ENCODE measurements around the gene ARHGEF37. TPM values are rescaled to one million over a fixed set of nuclear protein-coding genes. Genes with fewer than 3 reads are reported as not detected.

The ARHGEF37 gene
- total RNA-seq, 2 experiments from 2014 or later: 1.4 TPM; not detected in 1

- Histone ChIP-seq H4K20me1 (ENCODE audit: insufficient read depth, low read length) (no peaks in the 10 kb centered on the region), H3K4me3 (ENCODE audit: low read depth, low read length, poor library complexity, severe bottlenecking) (no peak overlapping the region), H3K79me2 (ENCODE audit: insufficient read depth, low read depth, low read length) (no peaks in the 10 kb centered on the region), H3K27ac (ENCODE audit: low read depth, low read length, poor library complexity, severe bottlenecking) (peak overlapping the region; percentile 55), H3K9me3 (ENCODE audit: low read length) (no peaks in the 10 kb centered on the region), H3K4me1 (ENCODE audit: insufficient read depth, low read length, poor library complexity, severe bottlenecking) (peaks cover 41% of the 10 kb centered on the region), H3K4me2 (ENCODE audit: low read length) (no peak overlapping the region), H3K9me2 (ENCODE audit: insufficient read depth, low read length) (no peaks in the 10 kb centered on the region), H2AFZ (ENCODE audit: low read length) (no peak overlapping the region), H3K36me3 (ENCODE audit: insufficient read depth, low read length) (no peaks in the 10 kb centered on the region)
- POLR2A ChIA-PET: interaction anchor here (0.6 kb wide), 1 partner anchor 96 kb away, joined by 3 read pairs; no protein-coding TSS in a partner anchor
- no peak for DNase-seq (ENCODE audit: low spot score)
- CTCF ChIA-PET (ENCODE audit: unreplicated experiment): no interaction called here
- no TSS peak for BruUV-seq (replicated peaks)
- intact Hi-C loops (cut with micrococcal nuclease; ENCODE audit: unreplicated experiment): no loop called here
- TF ChIP-seq EZH2phosphoT487 (IDR thresholded peaks at IDR 0.05; ENCODE audit: borderline replicate concordance, low read depth, low read length) (no peak), CTCF (conservative IDR thresholded peaks at IDR 0.05; ENCODE audit: low read length) (no peak)
Observed at GRCh38 chr5:149654883-149655505, 73.7 kb downstream of the ARHGEF37 start.

GRCh38 chr5:149656576-149657182 lies 75.4 kb downstream of the ARHGEF37 start:
- Histone ChIP-seq H3K79me2 (ENCODE audit: insufficient read depth, low read depth, low read length) (no peaks in the 10 kb centered on the region), H3K4me3 (ENCODE audit: low read depth, low read length, poor library complexity, severe bottlenecking) (no peak overlapping the region), H3K36me3 (ENCODE audit: insufficient read depth, low read length) (no peaks in the 10 kb centered on the region), H3K9me2 (ENCODE audit: insufficient read depth, low read length) (no peaks in the 10 kb centered on the region), H3K4me2 (ENCODE audit: low read length) (no peak overlapping the region), H3K27ac (ENCODE audit: low read depth, low read length, poor library complexity, severe bottlenecking) (no peak overlapping the region), H3K9me3 (ENCODE audit: low read length) (no peaks in the 10 kb centered on the region), H4K20me1 (ENCODE audit: insufficient read depth, low read length) (no peaks in the 10 kb centered on the region), H2AFZ (ENCODE audit: low read length) (no peak overlapping the region), H3K4me1 (ENCODE audit: insufficient read depth, low read length, poor library complexity, severe bottlenecking) (peaks cover 41% of the 10 kb centered on the region)
- BruUV-seq (replicated peaks): no TSS peak
- POLR2A ChIA-PET: interaction anchor here (0.6 to 0.8 kb wide), 2 partner anchors 12 to 13 kb away, joined by 3 to 6 read pairs; no protein-coding TSS in a partner anchor
- TF ChIP-seq CTCF (conservative IDR thresholded peaks at IDR 0.05; ENCODE audit: low read length) (peak; percentile 98), EZH2phosphoT487 (IDR thresholded peaks at IDR 0.05; ENCODE audit: borderline replicate concordance, low read depth, low read length) (no peak)
- intact Hi-C loops (cut with micrococcal nuclease; ENCODE audit: unreplicated experiment): loop anchor here (1.0 to 2.0 kb wide), 2 partner anchors 124 to 172 kb away; no protein-coding TSS in a partner anchor
- CTCF ChIA-PET (ENCODE audit: unreplicated experiment): interaction anchor here (0.6 to 1.9 kb wide), 2 partner anchors 10 to 121 kb away, joined by 6 to 8 read pairs; no protein-coding TSS in a partner anchor
- DNase-seq (ENCODE audit: low spot score): peak; percentile 88

Data from OCI-LY7 (cell line).